GM21515 (cell line): ENCODE measurements around the gene IKZF1.

Experiments
- ATAC-seq: cut with Tn5 transposase; IDR thresholded peaks from one replicate; pipeline ENCODE4 v1.9.1; 2021; ENCODE audit not compliant: unreplicated experiment

Gene IKZF1

GRCh38 chr7:50436133-50436806 lies 131.8 kb downstream of the IKZF1 start:
- no peak for ATAC-seq

- ATAC-seq, result no peak
Observed at GRCh38 chr7:50446542-50446960, 142.0 kb downstream of the IKZF1 start.

- ATAC-seq, result peak; percentile 31
Observed at GRCh38 chr7:50448823-50449222, 144.3 kb downstream of the IKZF1 start.

- no peak for ATAC-seq
Observed at GRCh38 chr7:50449501-50449880, 145.0 kb downstream of the IKZF1 start.

GRCh38 chr7:50449881-50450589 lies 145.5 kb downstream of the IKZF1 start, which contains the start of gene FIGNL1:
Gene FIGNL1, minus strand, starts transcription at chr7:50450350. Its CDS starts 3,063 bp downstream, at chr7:50447287.
- peak; percentile 84 for ATAC-seq

GRCh38 chr7:50450590-50451032 lies 146.1 kb downstream of the IKZF1 start:
- peak; percentile 25 for ATAC-seq
